ENCODE measurements around the gene SORCS2.

The SORCS2 gene

GRCh38 chr4:7369511-7369910 lies 177.2 kb downstream of the SORCS2 start:
- TF ChIP-seq LEF1 (IDR thresholded peaks at IDR 0.05; ENCODE audit: borderline replicate concordance) (no peak), FOXA1 (IDR thresholded peaks at IDR 0.05) (no peak), FOXK2 (IDR thresholded peaks at IDR 0.05) (no peak), FOXM1 (IDR thresholded peaks at IDR 0.05; ENCODE audit: borderline replicate concordance) (no peak), BHLHE40 (IDR thresholded peaks at IDR 0.05; ENCODE audit: borderline replicate concordance) (no peak), L3MBTL2 (conservative IDR thresholded peaks at IDR 0.05) (no peak), ZNF384 (IDR thresholded peaks at IDR 0.05) (no peak), SP1 (IDR thresholded peaks at IDR 0.05) (no peak), NFRKB (IDR thresholded peaks at IDR 0.05) (no peak)
- CTCF ChIA-PET: no interaction called here
- POLR2A ChIA-PET: no interaction called here
- DNase-seq (ENCODE audit: extremely low spot score): no peak

GRCh38 chr4:7370038-7370437 lies 177.7 kb downstream of the SORCS2 start:
- POLR2A ChIA-PET: no interaction called here
- DNase-seq (ENCODE audit: extremely low spot score): no peak
- CTCF ChIA-PET: no interaction called here

GRCh38 chr4:7371210-7371941 lies 179.0 kb downstream of the SORCS2 start:
- ChIA-PET POLR2A (no interaction called here), CTCF (no interaction called here)
- TF ChIP-seq FOXM1 (IDR thresholded peaks at IDR 0.05; ENCODE audit: borderline replicate concordance) (no peak), BHLHE40 (IDR thresholded peaks at IDR 0.05; ENCODE audit: borderline replicate concordance) (no peak), ZNF384 (IDR thresholded peaks at IDR 0.05) (no peak), TARDBP (IDR thresholded peaks at IDR 0.05) (no peak), FOXK2 (IDR thresholded peaks at IDR 0.05) (no peak), L3MBTL2 (conservative IDR thresholded peaks at IDR 0.05) (no peak), NFRKB (IDR thresholded peaks at IDR 0.05) (no peak), SUZ12 (IDR thresholded peaks at IDR 0.05) (no peak), LEF1 (IDR thresholded peaks at IDR 0.05; ENCODE audit: borderline replicate concordance) (no peak), PKNOX1 (IDR thresholded peaks at IDR 0.05) (no peak)
- DNase-seq (ENCODE audit: extremely low spot score): no peak

More at GRCh38 chr4:7370038-7370437, 177.7 kb downstream of the SORCS2 start:
- TF ChIP-seq FOXK2 (IDR thresholded peaks at IDR 0.05) (no peak), NFRKB (IDR thresholded peaks at IDR 0.05) (no peak), LEF1 (IDR thresholded peaks at IDR 0.05; ENCODE audit: borderline replicate concordance) (no peak)

- no peak for DNase-seq (ENCODE audit: extremely low spot score)
- CTCF ChIA-PET: no interaction called here
- POLR2A ChIA-PET: no interaction called here
- no peak for TF ChIP-seq ARNT (IDR thresholded peaks at IDR 0.05)
Measured at GRCh38 chr4:7372673-7373072, 180.3 kb downstream of the SORCS2 start.

- TF ChIP-seq FOXA1 (IDR thresholded peaks at IDR 0.05): no peak
- TF ChIP-seq ELF4 (IDR thresholded peaks at IDR 0.05): no peak
- no peak for TF ChIP-seq FOXM1 (IDR thresholded peaks at IDR 0.05; ENCODE audit: borderline replicate concordance)
- no peak for TF ChIP-seq FOXK2 (IDR thresholded peaks at IDR 0.05)
- TF ChIP-seq ARNT (IDR thresholded peaks at IDR 0.05): no peak
- no peak for TF ChIP-seq L3MBTL2 (conservative IDR thresholded peaks at IDR 0.05)
- no peak for TF ChIP-seq SP1 (IDR thresholded peaks at IDR 0.05)
- TF ChIP-seq PKNOX1 (IDR thresholded peaks at IDR 0.05): no peak
- no peak for TF ChIP-seq HDGF (IDR thresholded peaks at IDR 0.05; ENCODE audit: borderline replicate concordance)
- TF ChIP-seq NFRKB (IDR thresholded peaks at IDR 0.05): no peak
- POLR2A ChIA-PET: no interaction called here
- CTCF ChIA-PET: no interaction called here
- no peak for DNase-seq (ENCODE audit: extremely low spot score)
Measured at GRCh38 chr4:7374571-7374970, 182.2 kb downstream of the SORCS2 start.

GRCh38 chr4:7375427-7375826 lies 183.1 kb downstream of the SORCS2 start:
- POLR2A ChIA-PET: no interaction called here
- TF ChIP-seq TARDBP (IDR thresholded peaks at IDR 0.05): no peak
- no peak for TF ChIP-seq FOXM1 (IDR thresholded peaks at IDR 0.05; ENCODE audit: borderline replicate concordance)
- no peak for TF ChIP-seq FOXK2 (IDR thresholded peaks at IDR 0.05)
- TF ChIP-seq FOXA1 (IDR thresholded peaks at IDR 0.05): no peak
- TF ChIP-seq BHLHE40 (IDR thresholded peaks at IDR 0.05; ENCODE audit: borderline replicate concordance): no peak
- TF ChIP-seq CTBP1 (IDR thresholded peaks at IDR 0.05; ENCODE audit: borderline replicate concordance): no peak
- TF ChIP-seq SP1 (IDR thresholded peaks at IDR 0.05): no peak
- no peak for TF ChIP-seq PKNOX1 (IDR thresholded peaks at IDR 0.05)
- no peak for TF ChIP-seq ZNF384 (IDR thresholded peaks at IDR 0.05)
- TF ChIP-seq HDGF (IDR thresholded peaks at IDR 0.05; ENCODE audit: borderline replicate concordance): no peak
- TF ChIP-seq L3MBTL2 (conservative IDR thresholded peaks at IDR 0.05): no peak
- TF ChIP-seq LEF1 (IDR thresholded peaks at IDR 0.05; ENCODE audit: borderline replicate concordance): no peak
- no peak for TF ChIP-seq ELF4 (IDR thresholded peaks at IDR 0.05)
- no peak for TF ChIP-seq NFRKB (IDR thresholded peaks at IDR 0.05)
- CTCF ChIA-PET: no interaction called here
- DNase-seq (ENCODE audit: extremely low spot score): no peak
